ENCODE results near the gene ARHGAP12.

Gene ARHGAP12

DNA sequence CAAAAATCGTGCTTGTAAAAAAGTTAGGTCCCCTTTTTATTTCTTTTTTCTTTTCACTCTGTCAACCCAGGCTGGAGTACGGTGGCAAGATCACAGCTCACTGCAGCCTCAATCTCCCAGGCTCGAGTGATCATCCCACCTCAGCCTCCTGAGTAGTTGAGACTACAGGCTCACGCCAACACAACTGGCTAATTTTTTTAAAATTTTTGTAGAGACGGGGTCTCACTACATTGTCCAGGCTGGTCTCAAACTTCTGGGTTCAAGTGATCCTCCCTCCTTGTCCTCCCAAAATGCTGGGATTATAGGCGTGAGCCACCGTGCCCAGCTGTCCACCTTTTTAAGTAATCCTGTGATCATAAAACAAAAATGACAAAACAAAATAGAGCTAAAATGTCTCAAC, 19.4 kb upstream of the ARHGAP12 start:
- DNase-seq (ENCODE audit: low read depth, low spot score) = no peak

DNA sequence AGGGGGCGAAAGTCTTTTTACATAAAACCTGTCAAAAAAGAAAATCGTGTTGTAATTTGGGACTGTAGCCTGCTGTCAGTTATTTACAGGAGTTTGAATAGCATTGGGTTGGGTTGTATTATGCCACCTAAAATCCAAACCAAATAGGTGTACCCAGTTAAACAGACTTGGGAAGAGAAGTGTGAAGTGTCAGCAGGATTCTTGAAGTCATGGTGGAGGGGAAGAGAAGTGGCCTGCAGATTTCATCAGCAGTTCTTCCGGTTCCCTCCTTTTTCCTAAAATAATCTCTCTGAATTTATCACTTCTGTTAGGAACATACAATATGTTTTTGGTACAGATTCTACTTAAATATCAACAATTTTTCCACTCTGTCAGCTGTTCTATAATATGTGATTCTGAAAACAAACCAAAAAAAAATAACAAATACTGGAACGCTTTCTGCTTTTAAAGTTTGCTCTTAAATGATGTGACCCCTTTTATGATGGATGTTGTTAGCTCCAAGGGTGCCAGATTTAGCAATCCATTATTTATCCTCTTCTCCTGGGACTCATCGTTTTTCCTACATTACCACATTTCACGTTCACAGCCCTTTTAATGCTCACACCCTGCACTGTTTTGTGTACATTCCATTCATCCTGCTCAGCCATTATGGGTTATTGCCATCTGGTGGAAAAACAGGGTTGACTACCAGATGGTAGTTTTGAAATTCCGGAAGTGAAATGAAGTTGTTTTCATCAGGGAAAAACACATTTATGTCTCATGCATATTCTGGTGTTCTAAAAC, 18.7 kb upstream of the ARHGAP12 start:
- peak; percentile 83 for DNase-seq (ENCODE audit: low read depth, low spot score)

DNA sequence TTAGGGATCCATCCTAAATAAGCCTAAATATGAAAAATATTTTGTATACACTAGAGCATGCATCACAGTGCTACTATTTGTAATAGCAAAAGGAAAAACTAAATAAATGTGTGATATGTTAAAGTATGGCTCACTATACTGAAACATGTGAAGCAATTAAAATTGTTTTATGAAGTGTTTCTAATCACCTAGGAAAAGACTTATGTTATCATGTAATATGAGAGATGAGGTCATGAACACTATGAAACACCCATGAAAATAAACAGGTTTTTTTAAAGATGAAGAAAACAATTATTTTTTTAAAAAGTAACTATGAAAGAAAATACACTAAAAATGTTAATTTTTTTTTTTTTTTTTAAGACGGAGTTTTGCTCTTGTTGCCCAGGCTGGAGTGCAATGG, 16.8 kb upstream of the ARHGAP12 start:
- DNase-seq (ENCODE audit: low read depth, low spot score) = no peak

DNA sequence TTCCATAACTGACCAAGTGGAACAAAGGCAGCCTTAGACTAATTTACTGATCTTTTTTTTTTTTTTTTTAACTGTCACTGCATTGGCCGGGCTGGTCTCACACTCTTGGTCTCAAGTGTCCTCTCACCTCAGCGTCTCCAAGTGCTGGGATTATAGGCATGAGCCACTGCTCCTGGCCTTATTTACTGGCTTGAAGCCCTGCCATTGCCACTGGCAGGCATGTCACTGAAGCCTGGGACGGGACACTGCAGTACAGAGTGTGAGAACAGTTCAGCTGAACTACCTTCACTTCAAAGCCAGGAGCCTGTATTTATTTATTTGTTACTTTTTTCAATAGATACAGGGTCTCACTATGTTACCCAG, 15.4 kb upstream of the ARHGAP12 start:
- DNase-seq (ENCODE audit: low read depth, low spot score) = no peak

DNA sequence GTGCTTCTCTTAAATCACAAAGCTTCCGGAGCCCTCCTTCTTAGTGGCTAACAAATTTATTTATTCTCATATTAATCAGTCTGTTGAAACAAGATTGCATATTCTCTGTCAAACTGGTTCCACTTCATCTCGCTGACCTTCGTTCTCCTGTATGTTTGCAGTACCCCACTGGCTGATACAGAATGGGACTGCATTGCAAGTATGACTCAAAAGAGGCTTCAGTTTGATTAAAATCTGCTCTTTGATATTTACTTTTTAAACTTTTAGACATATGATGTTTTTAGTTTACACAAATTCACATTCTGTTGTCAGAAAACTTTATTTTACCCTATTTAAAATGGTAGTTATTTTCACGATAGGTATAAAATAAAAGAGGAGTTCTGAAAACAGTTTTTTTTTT, 14.3 kb upstream of the ARHGAP12 start:
- no peak for DNase-seq (ENCODE audit: low read depth, low spot score)

DNA sequence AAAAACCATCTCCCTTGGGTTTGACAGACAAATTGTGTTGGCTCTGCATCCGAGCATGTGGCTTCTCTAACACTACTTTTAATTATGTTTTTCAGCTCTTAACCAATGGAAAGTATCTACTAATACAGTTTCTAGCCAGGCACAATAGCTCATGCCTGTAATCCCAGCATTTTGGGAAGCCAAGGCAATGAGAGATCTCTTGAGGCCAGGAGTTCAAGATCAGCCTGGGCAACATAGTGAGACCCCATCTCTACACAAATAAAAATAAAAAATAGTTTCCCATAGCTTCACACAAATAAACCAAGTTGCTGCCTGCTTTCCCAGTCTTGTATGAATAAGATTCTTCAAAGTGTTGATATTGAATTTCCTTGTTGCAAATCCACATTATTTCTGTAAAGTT, 13.8 kb upstream of the ARHGAP12 start:
- no peak for DNase-seq (ENCODE audit: low read depth, low spot score)

DNA sequence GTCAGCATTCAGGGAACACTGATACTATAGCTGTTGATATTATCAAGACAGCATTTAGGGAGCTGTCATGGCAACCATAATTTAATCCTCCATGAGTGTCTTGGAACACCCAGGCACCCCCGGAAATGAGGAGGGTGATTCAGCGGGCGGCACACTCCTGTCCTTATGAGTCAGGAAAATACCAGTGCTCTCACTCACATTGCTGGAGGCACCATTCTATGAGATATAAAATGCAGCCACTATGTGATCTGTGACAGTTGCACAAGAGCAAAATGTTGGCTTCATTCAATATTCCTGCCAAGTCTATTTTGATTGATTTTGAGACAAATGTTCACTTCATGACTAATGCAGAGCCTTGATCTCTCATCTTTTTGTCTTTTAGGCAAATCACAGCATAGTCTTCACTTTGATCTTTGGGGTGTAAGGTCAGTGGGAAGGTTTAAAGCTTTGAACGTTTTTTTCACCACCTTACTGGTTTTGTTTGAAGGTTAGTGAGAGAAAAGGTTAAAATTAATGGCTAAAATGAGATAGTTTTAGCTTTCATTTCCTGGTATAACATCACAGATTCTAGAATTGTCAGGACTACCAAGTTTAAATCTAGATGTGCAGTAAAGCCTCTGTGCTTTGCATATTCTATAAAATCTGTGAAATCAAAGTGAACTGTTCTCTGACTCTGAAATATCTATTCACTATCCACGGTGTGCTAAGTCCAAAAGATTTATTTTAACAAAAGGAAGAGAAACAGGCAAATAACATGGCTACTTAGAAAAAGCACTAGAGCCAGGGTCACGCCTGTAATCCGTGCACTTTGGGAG, 12.4 kb upstream of the ARHGAP12 start:
- peak; percentile 91 for DNase-seq (ENCODE audit: low read depth, low spot score)

DNA sequence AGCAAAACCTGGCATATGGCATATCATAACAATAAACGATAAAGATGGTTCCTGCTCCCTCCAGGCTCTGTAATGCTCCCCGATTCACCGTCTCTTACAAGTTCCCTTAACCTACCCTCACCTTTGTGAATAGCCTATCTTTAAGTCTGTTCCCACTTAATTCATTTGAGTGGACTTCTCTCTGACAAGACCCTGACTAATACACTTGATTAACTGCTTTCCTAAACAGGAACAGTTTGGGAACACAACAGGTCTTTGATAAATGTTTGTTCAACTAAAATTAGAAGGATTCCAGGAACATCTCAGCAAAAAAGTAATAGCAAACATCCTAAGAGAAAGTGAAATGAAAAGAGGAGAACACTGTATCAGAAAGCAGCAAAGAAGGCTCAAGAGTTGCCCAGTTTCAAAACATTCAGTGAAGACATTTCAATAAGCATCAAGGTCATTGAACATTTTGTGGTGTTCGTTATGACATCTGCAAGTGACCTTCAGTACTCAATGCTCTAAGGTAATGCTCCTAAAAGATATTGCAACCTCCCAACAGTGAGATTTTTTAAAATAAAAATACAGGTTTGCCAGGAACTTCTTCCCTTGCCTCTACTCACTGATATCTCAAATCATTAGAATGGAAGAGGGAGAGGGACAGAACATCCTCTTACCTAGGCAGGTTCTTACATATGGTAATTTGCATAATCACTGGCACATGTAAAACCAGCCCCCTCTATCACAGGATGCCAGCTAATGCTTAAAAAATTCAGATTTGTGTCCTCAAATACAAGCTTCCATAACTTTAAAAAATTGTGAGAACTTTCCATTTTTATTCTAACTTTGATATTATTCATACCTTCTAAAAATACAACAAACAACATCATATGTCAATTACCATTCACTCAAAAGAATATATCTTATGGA, 11.4 kb upstream of the ARHGAP12 start:
- no peak for DNase-seq (ENCODE audit: low read depth, low spot score)

DNA sequence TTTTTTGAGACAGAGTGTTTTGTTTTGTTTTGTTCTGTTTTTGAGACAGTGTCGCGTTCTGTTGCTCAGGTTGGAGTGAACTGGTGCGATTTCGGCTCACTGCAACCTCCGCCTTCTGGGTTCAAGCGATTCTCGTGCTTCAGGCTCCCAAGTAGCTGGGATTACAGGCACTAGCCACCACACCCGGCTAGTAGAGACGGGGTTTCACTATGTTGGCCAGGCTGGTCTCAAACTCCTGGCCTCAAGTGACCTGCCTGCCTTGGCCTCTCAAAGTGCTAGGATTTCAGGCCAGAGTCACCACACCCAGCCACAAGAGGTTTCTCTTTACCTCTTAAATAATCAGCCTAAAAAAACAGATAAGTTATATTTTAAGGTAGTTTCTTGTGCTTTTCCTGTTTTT, 8.7 kb upstream of the ARHGAP12 start:
- DNase-seq (ENCODE audit: low read depth, low spot score) = no peak

DNA sequence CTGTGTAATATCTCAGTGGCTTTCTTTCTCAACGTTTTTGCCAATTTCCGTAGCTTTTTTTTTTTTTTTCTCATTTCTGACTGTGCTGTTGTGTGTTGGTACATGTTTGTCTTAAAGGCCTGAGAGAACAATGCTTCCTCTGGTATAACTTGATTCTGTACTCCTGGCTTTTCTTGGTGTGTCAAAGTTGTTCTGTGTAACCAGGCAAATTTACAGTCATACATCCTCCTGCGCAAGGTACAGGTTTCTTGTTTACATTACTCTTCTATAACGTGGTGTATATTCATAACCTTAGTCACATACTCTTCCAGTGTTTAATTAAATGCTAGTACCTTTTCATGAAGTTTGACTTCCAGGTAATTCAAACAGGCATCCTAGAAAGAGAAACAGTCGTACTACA, 8.3 kb upstream of the ARHGAP12 start:
- no peak for DNase-seq (ENCODE audit: low read depth, low spot score)

DNA sequence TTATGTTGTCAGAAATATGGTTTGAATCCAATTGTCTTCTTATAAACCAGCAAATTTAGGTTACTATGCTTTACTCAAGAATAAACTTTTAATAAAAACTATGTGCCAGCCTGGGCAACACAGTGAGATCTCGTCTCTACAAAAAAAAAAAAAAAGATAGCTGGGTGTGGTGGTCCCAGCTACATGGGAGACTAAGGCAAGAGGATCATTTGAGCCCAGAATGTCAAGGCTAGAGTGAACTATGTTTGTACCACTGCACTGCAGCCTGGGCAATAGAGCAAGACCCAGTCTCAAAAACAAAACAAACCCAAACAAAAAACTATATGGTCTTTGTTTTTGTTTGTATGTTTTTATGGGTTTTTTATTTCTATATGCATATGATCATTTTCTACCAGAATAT, 7.5 kb upstream of the ARHGAP12 start:
- DNase-seq (ENCODE audit: low read depth, low spot score) = no peak

DNA sequence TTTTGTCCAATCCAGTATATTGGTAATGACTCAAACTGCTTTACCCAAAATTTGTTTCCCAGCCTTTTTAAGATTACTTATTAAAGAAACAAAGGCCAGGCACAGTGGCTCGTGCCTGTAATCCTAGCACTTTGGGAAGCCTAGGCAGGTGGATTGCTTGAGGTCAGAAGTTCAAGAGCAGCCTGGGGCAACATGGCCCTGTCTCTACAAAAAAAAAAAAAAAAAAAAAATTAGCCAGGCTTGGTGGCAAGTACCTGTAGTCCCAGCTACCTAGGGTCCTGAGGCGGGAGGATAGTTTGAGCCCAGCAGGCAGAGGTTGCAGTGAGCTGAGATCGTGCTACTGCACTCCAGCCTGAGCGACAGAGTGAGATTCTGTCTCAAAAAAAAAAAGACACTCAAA, 7.0 kb upstream of the ARHGAP12 start:
- DNase-seq (ENCODE audit: low read depth, low spot score) = no peak

DNA sequence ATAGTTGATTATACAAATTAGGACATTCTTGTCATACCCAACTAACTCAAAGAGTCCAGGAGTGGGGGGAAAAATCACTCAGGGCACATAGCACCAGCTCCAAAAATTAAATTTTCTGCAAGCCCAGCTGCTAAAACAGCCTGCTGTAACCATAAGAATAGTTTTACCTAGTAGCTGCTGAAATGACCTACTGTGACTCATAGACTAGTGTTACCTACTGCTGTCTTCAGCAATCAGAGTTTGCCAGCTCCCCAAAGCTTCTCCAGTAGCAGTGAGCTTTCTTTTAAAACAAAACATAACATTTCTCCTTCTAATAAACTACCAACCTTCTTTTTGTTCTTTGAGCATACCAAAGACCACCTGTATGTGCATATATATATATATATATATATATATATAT, 4.2 kb upstream of the ARHGAP12 start:
- no peak for DNase-seq (ENCODE audit: low read depth, low spot score)

DNA sequence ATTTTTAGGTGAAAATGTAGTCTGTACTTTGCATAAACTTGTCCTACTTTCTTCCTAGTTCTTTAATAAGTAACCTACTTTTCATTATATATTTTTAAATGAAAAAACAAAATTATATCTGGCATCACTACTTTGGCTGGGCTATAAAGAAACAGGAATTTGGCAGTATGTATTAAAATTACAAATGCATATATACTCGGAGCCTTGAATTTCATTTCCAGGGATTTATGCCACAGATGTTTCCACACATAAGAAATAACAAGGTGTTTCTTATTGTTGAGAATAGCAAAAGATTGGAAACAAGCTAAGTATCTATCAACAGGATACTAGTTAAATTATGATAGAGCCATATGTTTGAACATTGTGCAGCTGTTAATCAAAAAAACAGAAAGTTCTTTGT, 2.2 kb upstream of the ARHGAP12 start:
- DNase-seq (ENCODE audit: low read depth, low spot score) = no peak

DNA sequence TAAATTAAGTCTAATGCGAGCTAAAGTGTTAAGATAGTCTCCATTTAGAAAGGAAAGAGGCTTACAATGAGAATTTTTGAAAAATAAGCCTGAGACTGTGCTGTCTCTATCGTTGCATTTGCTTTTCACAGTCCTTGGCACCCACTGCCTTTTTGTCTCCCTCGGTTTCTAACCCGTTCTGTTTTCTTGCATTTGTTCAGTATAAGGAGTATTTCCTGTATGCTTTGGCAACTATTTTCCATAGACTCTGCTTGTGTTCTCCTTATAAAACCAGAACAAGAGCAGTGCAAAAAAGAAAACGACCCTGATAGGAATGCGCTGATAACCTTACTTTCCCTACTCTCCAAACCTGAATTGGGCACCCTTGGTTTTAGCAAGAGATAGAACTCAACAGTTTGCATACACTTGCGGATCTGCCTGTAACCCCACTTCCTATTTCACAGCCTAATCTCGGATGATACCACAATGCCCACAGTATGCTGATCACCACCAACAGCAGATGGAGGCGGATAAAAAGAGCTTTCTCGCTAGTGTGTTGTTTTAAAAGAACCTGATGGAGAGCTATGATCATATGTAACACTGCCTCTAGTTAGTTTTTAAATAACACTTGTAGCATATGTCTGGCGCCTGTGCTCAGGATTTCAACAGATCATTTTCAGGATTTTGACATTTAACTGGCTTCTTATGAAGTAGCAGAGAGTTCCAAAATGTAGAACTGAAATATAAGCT, 1.6 kb upstream of the ARHGAP12 start:
- no peak for DNase-seq (ENCODE audit: low read depth, low spot score)

DNA sequence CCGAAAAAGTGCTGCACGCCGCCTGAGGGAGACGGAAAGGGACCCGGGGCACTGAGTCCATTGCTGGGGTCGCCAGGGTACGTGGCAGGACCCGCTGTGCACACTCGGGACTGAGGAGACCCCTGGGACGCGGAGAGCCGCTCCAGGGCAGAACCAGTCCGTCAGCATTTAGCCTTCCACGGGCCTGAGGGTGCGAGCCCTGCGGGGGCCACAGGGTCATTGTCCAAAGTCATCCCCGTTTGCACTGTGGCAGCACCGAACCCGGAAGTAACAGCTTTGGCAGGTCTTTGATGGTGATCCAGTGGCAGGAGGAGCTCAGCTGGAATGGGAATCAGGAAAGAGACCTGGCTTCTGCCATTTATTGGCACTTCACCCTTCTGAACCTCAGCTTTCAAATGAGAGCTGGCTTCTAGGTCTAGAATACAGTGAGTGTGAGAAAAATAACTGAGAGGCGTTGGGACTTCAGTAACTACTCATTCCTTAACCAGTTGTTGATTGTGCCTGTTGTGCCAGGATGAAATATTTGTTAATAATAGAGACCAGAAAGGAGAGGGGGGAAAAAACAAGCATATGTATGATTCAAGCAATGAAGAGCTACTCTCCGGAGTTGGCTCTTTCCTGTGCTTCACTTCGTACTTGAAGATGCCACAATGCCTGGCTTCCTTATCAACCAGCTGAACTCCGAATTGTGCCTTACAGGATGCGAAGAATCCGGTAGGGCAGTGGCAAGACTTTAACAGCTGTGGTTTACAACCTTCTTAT, 811 bp upstream of the ARHGAP12 start:
- DNase-seq (ENCODE audit: low read depth, low spot score) = peak; percentile 64

DNA sequence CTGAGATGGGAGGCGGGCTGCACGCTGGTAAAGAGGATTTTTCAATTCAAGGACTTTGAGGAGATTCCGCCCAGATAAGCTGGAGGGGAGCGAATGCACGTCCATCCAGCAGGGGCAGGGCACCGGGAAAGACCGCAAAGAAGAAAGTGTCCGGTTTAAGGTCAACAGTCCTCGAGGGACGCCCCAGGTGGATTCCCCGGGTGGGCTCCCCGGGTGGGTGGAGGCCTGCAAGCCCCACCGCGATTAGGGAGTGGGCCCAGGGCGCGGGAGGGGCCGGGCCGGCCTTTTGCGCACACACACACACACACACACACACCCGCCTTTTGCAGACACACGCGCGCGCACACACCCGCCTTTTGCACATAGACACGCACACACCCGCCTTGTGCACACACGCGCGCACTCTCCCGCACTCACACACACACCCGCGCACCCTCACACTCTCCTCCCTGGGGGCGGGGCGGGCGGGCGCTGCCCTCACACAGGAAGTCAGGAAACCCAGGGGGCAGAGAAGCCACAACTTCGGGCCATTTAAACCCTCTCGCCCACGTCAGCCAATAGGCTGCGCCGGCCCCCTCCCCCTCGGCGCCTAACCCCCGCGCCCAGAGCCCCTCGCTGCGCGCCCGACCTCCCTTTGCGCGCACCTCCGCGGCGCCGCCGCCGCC, 615 bp downstream of the ARHGAP12 start:
- peak; percentile 72 for DNase-seq (ENCODE audit: low read depth, low spot score)

DNA sequence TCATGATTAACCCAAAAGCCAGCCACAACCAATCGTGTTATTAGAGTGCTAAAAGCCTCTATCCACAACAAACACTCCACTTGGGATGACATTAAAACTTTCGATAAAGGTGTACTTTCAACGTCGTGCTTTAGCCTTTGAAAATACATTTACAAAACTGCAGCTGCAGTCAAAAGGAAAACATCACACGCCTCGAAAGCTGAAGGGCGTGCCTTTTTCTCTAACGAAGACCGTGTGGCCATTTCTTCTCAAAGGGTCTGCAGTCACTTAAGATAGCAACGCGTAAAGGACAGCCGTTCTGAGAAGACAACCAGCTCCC, 1.1 kb downstream of the ARHGAP12 start:
- no peak for DNase-seq (ENCODE audit: low read depth, low spot score)

DNA sequence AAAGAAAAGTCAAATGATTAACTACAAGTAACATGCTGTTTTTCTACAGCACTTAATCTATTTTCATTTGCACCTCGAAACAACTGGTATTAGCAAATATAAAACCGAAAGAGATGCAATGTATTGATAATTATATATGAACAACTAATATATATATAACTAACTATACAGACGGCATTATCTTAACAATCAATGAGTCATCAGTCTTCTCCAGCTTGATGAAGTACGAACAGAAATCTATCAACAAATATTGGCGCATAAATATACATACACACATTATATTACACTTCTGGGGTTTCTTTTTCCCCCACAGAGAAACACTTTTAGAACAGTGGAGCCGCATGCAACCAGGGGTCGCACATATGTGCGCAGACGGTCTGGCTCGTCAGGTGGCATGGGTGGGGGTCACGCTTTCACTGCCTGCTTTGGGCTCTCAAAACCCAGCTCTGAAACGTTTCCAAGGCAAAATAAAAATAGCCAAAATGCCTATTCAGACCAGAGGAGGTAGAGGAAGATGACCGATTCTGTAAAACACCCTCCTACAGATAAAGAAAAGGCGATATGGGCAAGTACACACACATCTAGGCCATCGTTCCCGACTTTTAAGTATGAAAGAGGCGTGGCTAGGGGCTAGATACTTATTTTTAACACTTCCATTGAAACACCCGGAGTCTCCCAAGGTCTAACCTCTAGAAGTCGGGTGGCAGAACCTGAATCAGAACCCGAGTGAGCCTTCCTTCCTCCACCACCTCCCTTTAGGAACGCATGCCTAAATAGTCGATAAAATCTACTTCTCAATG, 1.7 kb downstream of the ARHGAP12 start:
- peak; percentile 26 for DNase-seq (ENCODE audit: low read depth, low spot score)

DNA sequence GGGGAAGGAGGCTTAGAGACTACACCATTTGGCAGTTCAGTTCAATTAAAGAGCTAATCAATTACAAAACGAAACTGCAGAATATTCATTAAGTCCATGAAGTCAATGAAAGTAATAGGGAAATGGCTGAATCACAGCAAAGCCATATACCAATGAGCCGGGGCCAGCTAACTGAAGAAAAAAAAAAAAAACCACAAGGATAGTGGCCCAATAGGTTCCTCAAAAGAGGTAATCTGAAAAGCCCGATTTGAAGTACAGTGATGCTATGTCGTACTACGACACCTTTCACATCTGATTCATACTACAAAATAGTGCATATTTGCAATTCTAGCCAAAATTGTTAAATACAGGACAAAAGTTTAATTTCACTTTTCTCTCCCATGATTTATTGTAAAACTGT, 2.5 kb downstream of the ARHGAP12 start:
- no peak for DNase-seq (ENCODE audit: low read depth, low spot score)

Data from astrocyte of the hippocampus (primary cell).